GM11168 (cell line): ENCODE results near the gene PARD3B.

Experiments
- in situ Hi-C: fragments of 300-500 bp; cut with MboI; formaldehyde crosslinking; loops from one replicate; pipeline ENCODE4 v1.12.0; 2022; ENCODE audit warnings: low sequenced_read_pairs; ENCODE audit not compliant: unreplicated experiment

The PARD3B gene

DNA sequence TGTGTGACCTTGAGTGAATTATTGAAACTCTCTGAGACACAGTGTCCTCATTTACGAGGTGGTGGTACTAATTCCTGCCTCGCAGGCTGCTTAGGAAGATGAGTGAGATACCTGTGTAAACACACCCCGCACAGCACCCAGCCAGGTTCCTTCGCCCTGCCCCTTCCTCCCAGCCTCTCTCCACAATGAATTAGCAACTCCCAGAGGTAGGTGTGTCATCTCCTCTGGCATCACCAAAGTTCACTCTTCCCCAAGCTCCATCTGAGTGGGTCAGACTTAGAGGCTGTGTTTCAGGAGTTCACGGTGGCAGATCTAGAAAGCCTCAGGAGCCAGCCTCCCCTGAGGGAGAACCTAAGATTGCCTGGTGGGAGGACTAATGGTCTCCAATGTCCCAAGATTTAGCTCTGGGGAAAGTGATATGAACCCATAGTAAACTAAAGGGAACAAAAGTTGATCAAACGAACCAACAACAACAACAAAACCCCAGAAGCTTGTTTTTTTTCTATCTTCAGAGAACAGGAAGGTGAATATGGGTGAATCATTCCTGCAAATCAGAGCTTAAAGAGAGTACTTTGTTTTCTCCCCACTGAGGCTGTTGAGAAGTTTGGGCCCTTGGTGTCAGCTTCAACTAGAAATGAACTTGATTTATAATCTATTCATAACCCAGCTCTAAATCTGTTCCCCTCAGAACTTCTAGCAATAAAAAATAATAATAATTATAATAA is 1092.7 kb downstream of the PARD3B start:
- in situ Hi-C loops: no loop called here

DNA sequence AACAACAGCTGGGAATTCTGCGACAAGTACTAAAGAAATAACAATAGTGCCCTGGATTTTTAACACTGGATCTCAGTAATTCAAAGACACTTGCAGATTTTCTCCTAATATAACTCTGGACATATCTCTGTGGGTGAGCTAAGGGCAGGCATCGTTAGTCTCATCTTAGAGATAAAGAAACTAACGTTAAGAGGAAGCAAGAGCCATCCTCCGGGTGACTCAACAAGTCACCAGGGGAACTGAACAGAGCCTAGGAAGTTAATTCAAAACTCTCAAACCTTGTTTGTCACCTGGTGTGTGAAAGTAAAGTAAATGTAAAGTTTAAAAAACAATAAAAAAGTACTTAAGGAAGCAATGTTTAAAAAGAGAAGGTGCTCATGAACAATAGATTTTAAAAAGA is 1095.4 kb downstream of the PARD3B start:
- in situ Hi-C loops: no loop called here

DNA sequence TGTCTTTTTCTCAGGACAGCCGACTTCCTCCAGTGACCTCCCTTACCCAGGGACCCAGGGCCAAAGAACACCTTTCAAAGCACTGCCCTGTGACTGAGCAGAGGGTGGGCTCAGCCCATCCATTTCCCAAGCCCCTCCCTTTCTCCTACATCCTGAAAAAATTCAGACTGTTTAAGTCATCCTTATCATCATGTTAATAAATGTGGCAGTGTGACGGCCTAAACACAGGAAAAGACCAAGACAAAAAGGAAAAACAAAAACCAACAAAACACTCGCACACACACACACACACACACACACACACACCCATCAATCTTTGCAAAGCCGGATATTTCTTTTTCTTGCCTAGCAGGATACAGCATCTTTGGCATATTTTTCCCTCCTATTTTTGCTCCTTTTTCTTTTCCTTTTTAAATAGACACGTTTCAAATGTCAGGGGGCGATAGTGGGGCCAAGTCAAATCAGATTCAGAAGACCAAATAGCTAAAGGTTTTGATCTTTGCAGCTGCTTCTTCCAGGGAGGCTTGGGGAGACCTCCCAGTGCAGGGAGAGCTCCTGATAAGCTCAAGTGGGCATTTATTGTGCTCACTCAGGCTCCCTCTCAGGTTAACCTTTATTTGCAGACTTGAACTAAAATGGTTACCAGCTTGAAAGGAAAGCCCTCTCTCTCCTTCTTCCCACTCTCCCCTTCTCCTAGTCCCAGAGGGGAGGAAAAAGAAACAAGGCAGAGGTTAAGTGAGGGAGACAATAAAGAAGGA is 1097.5 kb downstream of the PARD3B start:
- in situ Hi-C loops: no loop called here

DNA sequence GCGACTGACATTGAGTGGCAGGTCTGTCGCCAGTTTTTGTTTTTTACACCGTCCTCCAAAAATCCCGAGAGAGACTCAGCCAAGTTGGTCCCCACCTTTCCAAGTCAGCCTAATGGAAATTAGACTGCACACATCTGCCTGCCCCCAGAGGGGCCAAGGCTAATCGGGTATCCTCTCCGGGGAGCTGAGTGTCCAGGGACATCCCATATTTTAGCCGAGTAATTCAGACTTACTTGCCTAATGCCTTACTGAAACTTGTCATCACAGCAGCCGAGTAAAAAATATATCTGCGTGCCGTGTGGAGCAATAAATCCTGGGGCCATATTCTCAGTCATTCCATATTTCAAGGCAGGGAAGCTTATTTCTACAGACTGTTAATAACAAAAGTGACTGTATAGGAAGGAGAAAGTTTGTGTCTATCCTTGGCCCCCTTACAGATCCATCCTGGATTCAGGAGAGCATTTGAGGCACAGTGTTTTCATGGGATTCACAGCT is 1098.2 kb downstream of the PARD3B start:
- in situ Hi-C loops: no loop called here

DNA sequence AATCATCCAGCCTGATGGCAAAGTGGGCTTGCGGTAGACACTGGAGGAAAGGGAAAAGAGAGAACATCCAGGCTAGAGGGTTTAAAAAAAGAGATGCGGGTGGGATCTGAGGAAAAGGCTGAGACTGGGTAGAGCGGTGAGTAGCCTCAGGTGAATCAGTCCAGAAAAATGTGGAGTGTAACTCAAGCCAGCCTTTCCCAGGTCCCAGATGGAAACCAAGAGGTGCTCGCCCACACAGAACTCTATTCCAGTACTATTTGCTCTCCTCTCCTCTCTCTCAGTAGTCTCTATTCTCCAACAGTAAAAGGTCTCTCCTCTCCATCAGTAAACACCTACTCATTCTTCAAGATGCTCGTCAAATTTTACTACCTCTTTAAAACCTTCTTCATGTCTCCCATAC is 1098.7 kb downstream of the PARD3B start:
- in situ Hi-C loops: no loop called here

DNA sequence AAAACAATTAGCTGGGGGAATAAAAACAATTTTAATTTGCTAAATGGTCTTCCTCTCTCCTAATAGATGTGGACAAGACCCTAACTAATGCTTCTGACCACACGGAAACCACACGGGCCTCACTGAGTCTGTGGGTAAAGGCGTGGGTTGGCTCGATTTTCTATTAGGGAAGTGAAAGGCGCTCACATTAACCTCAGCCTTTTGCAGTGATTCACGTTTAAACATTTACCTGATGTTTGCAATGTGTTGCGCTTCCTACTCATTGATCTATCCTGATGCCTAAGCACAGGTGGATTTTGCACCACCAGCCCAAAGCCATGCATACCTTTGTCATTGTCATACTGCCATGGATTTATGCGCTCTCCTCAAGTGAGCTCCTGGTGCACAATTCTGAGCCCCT is 1101.4 kb downstream of the PARD3B start:
- in situ Hi-C loops: no loop called here

DNA sequence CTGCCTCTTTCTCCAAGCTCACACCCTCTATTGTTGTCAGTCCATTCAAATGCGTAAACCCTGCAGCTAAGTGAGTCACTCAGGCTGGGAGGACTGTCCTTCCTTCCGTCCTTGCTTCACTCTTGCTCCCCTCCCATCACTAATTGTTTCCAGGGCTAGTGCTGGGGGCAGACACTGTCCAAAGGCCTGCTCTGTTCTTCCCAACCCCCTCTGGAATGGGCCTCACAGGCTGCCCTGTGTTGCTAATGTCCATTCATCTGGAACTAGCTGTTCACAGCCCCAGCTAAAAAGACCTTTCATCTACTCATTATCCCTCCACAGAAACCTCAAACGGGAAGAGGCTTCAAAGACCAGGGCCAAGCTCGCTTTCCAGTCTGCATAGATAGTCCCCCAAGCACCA is 1105.2 kb downstream of the PARD3B start:
- in situ Hi-C loops: no loop called here

DNA sequence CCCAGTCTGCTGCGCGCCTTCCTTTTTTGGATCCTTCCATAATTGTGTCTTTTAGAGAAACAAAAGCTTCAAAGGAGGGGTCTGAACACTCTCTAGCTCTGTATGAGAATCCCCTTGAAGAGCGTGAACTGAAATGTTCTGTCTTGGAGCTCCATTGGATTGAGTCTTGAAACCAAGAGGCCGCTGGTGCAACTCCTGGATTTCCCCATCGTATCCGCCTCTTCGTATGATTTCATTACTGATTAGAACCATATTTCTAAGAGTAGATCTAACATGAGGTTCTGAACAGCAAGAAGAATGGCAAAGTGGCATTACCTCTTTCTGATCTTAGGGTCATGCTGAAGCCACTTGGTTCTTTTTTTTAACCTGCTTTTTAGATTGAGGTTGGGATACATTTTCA is 1105.7 kb downstream of the PARD3B start:
- in situ Hi-C loops: no loop called here

GRCh38 chr2:205651719-205652118 is 1106.4 kb downstream of the PARD3B start:
- in situ Hi-C loops: no loop called here

DNA sequence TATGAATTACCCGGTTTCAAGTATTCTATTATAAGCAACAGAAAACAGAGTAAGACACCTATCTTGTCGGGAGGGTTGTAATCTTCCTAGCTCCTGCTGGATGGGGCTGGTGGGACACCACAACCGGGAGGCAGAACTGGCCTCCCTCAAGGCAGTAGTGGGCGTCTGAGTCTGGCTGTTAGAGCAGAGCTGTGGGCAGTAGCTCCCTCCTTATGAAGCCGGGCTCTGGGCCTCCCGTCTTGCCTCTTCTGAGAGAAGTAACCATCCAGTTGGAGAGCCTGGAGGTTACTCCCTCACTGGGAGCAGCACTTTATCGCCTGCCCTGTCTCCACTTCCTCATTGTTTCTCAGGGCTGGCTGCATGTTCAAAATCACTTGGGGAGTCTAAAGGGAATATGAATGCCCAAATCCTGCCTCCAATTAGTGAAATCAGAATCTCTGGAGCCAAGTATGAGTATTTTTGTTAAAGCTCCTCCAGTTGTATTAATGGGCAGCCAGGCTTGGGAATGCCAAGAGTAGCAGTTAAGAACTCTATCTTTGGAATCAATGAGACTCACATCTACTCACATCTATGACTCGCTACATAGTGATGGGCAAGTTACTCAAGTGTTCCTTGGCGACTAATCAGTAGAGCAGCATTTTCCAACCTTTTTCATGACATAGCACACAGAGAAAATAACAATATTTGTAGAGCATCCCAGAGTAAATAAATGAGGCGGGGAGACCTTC is 1109.8 kb downstream of the PARD3B start:
- in situ Hi-C loops: no loop called here

DNA sequence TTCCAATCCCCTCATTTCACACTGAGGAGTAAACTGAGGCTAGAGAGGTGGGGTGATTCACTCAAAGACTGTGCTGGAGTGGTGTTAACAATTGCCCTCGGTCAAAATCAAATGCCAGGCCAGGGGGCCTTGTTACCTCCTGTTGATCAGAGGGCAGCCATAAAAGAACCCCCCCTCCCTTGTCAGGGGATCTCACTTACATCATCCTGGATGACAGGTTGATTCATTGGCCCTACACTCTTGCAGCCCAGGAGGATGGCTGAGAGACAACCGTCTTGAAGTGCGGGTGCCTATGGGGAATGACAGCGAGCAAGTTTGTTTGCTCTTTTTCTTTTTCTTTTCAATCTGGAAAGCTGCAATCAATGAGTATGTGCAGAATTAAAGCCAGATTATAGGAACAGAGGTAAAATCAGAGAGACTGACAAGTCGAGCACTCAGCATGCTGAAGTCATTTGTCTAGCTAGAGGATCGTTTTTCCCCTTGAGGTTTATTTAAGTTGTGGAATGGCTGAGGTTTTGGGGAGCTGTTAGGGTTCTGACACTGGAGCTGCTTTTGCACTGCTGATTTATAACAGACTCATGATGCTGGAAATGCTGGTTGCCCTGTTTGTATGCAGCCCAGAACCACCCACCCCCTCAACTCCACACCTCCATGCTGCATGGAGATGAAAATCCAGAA is 1110.6 kb downstream of the PARD3B start:
- in situ Hi-C loops: no loop called here

DNA sequence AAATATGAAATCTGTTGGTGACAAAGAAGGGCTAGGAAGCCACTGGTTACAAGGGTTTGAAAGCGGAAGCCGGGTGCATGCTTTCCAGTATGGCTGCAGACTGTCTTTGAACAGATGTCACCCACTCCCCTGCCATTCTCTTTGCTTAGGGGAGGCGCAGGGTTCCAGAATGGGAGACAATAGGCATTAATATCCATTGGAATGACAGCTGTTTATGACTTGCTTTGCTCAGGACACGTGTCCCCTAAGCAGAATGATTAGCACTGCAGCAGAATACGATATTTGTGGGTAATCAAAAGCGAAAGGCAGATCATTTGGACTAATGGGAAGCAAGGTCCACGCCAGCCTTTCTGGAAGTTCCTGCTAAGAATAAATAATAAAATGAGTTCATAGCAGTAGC is 1111.2 kb downstream of the PARD3B start:
- in situ Hi-C loops: no loop called here

DNA sequence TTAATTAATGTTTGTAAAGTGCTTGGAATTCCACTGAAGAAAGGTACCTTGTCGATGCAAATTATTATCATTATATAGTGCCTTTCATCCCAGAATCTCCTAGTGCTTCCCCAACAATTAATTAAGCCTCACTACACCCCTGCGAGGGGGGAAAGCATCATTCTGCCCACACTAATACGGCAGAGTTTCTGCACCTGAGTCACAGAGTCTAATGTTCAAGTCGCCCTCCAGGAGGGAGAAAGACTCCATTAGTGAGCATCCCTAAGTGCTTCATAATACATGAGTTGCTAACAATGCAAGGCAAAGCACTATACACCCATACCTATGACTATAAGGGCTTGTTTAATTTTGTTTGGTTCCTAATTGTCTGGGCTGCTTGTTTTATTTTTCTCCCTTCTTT is 1111.7 kb downstream of the PARD3B start:
- in situ Hi-C loops: no loop called here

GRCh38 chr2:205657579-205657978 is 1112.3 kb downstream of the PARD3B start:
- in situ Hi-C loops: no loop called here

- in situ Hi-C loops: no loop called here
Measured at GRCh38 chr2:205658068-205658467, 1112.8 kb downstream of the PARD3B start.

- in situ Hi-C loops: no loop called here
Measured at GRCh38 chr2:205658572-205658971, 1113.3 kb downstream of the PARD3B start.

- in situ Hi-C loops: no loop called here
Measured at GRCh38 chr2:205659922-205660321, 1114.6 kb downstream of the PARD3B start.

DNA sequence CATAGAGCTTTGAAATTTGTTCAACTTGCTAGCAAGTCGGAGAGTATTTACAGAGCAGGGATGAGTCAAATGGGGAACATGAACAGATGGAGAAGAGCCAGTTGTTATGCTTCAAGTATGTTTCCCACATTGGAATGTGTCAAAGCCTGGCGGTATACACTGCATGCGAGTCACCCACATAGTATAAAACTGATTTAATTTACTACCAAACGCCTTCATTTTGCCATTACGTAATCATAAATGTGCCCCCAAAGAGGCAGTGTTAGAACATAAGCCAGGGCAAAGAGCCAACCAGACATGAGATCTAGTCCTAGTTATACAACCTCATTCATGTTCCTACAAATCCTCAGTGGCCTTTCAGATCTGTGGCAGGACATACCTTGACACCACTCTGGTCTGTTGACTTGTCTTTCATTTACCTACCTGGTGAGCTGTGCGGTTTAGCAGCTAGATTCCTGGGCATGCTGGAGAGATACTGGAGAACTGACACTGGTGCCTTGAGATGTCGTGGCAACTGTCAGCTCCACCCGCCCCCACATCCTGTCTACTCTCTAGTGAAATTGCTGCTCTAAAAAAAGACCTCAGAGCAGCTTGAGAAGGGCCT is 1115.3 kb downstream of the PARD3B start:
- in situ Hi-C loops: no loop called here

DNA sequence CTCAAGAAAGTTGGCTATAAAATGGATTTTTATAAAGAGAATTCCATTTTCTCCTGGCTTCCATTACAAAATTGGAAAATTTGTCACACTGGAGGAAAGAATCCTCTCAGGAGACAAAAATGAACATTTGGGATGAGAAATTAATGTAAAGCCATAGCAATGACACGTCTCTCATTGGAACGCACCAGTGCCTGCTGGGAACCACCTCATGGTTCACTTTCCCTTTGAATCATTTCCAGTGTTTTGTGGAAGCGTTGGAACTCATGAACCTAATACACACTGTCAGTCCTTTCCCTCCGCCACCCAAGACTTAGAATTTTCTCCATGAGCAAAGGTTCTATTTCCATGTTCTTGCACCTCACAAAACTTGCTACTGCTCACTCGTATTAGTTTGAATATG is 1116.0 kb downstream of the PARD3B start:
- in situ Hi-C loops: no loop called here
